ENCODE results near the gene MATN1. TPM values are rescaled to one million over a fixed set of nuclear protein-coding genes. Genes with fewer than 3 reads are reported as not detected.

MATN1 gene
- polyA plus RNA-seq, 3 donors, result 0.07 TPM; not detected in 2

DNA sequence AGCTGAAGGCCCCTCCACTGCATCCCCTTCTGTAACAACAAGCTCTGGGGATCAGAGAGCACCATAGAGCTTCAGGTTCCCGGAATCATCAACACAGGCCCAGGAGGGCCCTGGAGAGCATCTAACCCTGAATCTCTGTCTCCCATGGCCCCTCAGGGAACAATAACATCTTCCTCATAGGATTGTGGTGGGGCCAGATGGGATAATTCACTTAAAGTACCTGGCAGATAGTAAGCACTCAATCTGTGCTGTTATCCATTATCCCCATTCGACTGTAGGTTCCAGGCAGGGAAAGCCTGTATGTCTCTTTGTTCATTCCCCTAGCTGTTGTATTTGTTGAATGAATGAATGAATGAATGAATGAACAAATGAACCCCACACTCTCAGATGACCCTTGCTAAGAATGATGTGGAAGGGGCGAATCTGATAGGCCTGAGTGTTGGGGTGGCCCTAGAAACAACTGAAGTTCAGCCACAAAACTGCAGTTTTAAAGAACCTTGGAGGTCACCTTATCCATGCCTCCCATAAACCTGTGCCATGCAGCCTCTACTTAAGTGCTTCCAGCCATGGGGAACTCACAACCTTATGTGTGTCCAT lies 19.7 kb upstream of the MATN1 start:
- H3K4me2 ChIP-seq (replicated peaks; ENCODE audit: extremely low read depth, low read length, poor library complexity, severe bottlenecking), result peak overlapping the region; percentile 8
- Mint-ChIP-seq H3K27ac (peak overlapping the region; percentile 68 to 100 (median 84)), H3K9me3 (peaks cover 0 to 3% (median 0%) of the 10 kb centered on the region in 7 donors), H3K4me3 (peak overlapping the region in 1 of 2 donors; percentile 14), H3K27me3 (ENCODE audit: low read depth in 3 of 3) (peaks cover 0 to 3% (median 2%) of the 10 kb centered on the region in 3 donors), H3K36me3 (peaks cover 94 to 100% of the 10 kb centered on the region in 2 donors), H3K4me1 (peaks cover 88% of the 10 kb centered on the region)
- intact Hi-C loops (cut with micrococcal nuclease), result loop anchor here in 1 of 2 donors (5.0 kb wide), 1 partner anchor 34 kb away; no protein-coding TSS in a partner anchor
- no peak for TF ChIP-seq CTCF (IDR thresholded peaks at IDR 0.05)
- no peak overlapping the region for H3K9ac ChIP-seq (ENCODE audit: insufficient read depth, low read length, poor library complexity, severe bottlenecking)
- WGBS (ENCODE audit: insufficient coverage), result no CpG with 5 or more reads among the region's 3 CpGs
- peaks cover 71 to 93% of the 10 kb centered on the region in 2 donors for H3K36me3 ChIP-seq (replicated peaks in 1 of 2; ENCODE audit: control insufficient read depth in 1 of 2, insufficient read depth in 2 of 2, low read length in 2 of 2)
- peaks cover 100% of the 10 kb centered on the region for H3K79me2 ChIP-seq (ENCODE audit: insufficient read depth, low read length)
- no peak overlapping the region for H3K4me3 ChIP-seq (replicated peaks in 1 of 3; ENCODE audit: low read depth in 2 of 3, low read length in 3 of 3)
- peaks cover 100% of the 10 kb centered on the region for H4K20me1 ChIP-seq (ENCODE audit: insufficient read depth, low read length)
- H3K27me3 ChIP-seq (ENCODE audit: control insufficient read depth in 2 of 2, insufficient read depth in 2 of 2, low read length in 2 of 2), result no peaks in the 10 kb centered on the region
- peaks cover 76 to 77% of the 10 kb centered on the region in 2 donors for H3K4me1 ChIP-seq (ENCODE audit: control insufficient read depth in 1 of 2, insufficient read depth in 2 of 2, low read length in 2 of 2)
- peak overlapping the region in 1 of 2 donors; percentile 77 for H3K27ac ChIP-seq (ENCODE audit: low read depth in 1 of 2, low read length in 2 of 2)
- no peak for DNase-seq
- no peak overlapping the region for H2AFZ ChIP-seq (ENCODE audit: insufficient read depth, low read depth, low read length, poor library complexity, severe bottlenecking)
- no peaks in the 10 kb centered on the region for H3K9me3 ChIP-seq (replicated peaks in 1 of 2; ENCODE audit: control insufficient read depth in 1 of 2, insufficient read depth in 1 of 2, low read length in 2 of 2)

- intact Hi-C loops (cut with micrococcal nuclease), result loop anchor here in 1 of 2 donors (5.0 kb wide), 1 partner anchor 35 kb away; no protein-coding TSS in a partner anchor
- H3K36me3 ChIP-seq (replicated peaks in 1 of 2; ENCODE audit: control insufficient read depth in 1 of 2, insufficient read depth in 2 of 2, low read length in 2 of 2), result peaks cover 77 to 96% of the 10 kb centered on the region in 2 donors
- H3K27ac ChIP-seq (ENCODE audit: low read depth in 1 of 2, low read length in 2 of 2), result peak overlapping the region in 1 of 2 donors; percentile 77
- DNase-seq, result no peak
- H3K9ac ChIP-seq (ENCODE audit: insufficient read depth, low read length, poor library complexity, severe bottlenecking), result no peak overlapping the region
- H4K20me1 ChIP-seq (ENCODE audit: insufficient read depth, low read length), result peaks cover 100% of the 10 kb centered on the region
- peak overlapping the region; percentile 25 for H3K4me2 ChIP-seq (replicated peaks; ENCODE audit: extremely low read depth, low read length, poor library complexity, severe bottlenecking)
- peaks cover 0 to 3% (median 0%) of the 10 kb centered on the region in 7 donors for H3K9me3 Mint-ChIP-seq
- peak overlapping the region in 5 of 7 donors; percentile 66 to 100 (median 84) for H3K27ac Mint-ChIP-seq
- peaks cover 81% of the 10 kb centered on the region for H3K4me1 Mint-ChIP-seq
- peaks cover 100% of the 10 kb centered on the region for H3K79me2 ChIP-seq (ENCODE audit: insufficient read depth, low read length)
- peaks cover 70% of the 10 kb centered on the region in 2 donors for H3K4me1 ChIP-seq (ENCODE audit: control insufficient read depth in 1 of 2, insufficient read depth in 2 of 2, low read length in 2 of 2)
- H3K9me3 ChIP-seq (replicated peaks in 1 of 2; ENCODE audit: control insufficient read depth in 1 of 2, insufficient read depth in 1 of 2, low read length in 2 of 2), result no peaks in the 10 kb centered on the region
- peaks cover 0 to 4% (median 2%) of the 10 kb centered on the region in 3 donors for H3K27me3 Mint-ChIP-seq (ENCODE audit: low read depth in 3 of 3)
- 96% methylated on average over 9 of the region's 11 CpGs for WGBS (ENCODE audit: insufficient coverage)
- no peak overlapping the region for H3K4me3 ChIP-seq (replicated peaks in 1 of 3; ENCODE audit: low read depth in 2 of 3, low read length in 3 of 3)
- no peak for TF ChIP-seq CTCF (IDR thresholded peaks at IDR 0.05)
- H3K27me3 ChIP-seq (ENCODE audit: control insufficient read depth in 2 of 2, insufficient read depth in 2 of 2, low read length in 2 of 2), result no peaks in the 10 kb centered on the region
- no peak overlapping the region for H2AFZ ChIP-seq (ENCODE audit: insufficient read depth, low read depth, low read length, poor library complexity, severe bottlenecking)
- peaks cover 94 to 100% of the 10 kb centered on the region in 2 donors for H3K36me3 Mint-ChIP-seq
- peak overlapping the region in 1 of 2 donors; percentile 20 for H3K4me3 Mint-ChIP-seq
Measured at GRCh38 chr1:30742300-30742962, 19.0 kb upstream of the MATN1 start.

Measured in CD14-positive monocyte (primary cell).